Mammary epithelial cell (primary cell): Measurements from ENCODE around the gene IQCB1.

Experiments used
- CTCF ChIP-seq, 2 donors: IDR thresholded peaks in 1 of 2; conservative IDR thresholded peaks in 1 of 2; 2 replicates each; pipeline ENCODE4 v1.5.1; 2011 to 2012; ENCODE audit warnings: inconsistent platforms in 2 of 2, low read length in 2 of 2, mild to moderate bottlenecking in 2 of 2, control low read depth in 1 of 2, low read depth in 1 of 2; ENCODE audit not compliant: insufficient read depth in 1 of 2; ENCODE audit errors: extremely low read depth in 1 of 2
- EZH2 ChIP-seq: IDR thresholded peaks from 2 replicates; pipeline ENCODE4 v1.6.1; 2012; ENCODE audit warnings: low read length, inconsistent platforms, borderline replicate concordance

- TF ChIP-seq CTCF (conservative IDR thresholded peaks at IDR 0.05 in 1 of 2, IDR thresholded peaks at IDR 0.05 in 1 of 2; ENCODE audit: extremely low read depth in 1 of 2, insufficient read depth in 1 of 2, low read depth in 1 of 2, low read length in 2 of 2) (no peak), EZH2 (no peak)
Measured at GRCh38 chr3:121748680-121749275, 86.1 kb downstream of the IQCB1 start.
